Caco-2 (cell line): Measurements from ENCODE around the gene PACSIN2. TPM values are rescaled to one million over a fixed set of nuclear protein-coding genes. Genes with fewer than 3 reads are reported as not detected.

Source experiments
- BruUV-seq: library from RNA; stranded (reverse); fragments of 400-500 nt; replicated peaks from 2 replicates; lab custom pipeline; 2021; lab: Mats Ljungman, UMichigan
- CTCF ChIA-PET: fragments of 300-600 bp; sonication (Branson Sonifier 250); formaldehyde crosslinking; loops from one replicate; lab custom pipeline; 2022; ENCODE audit warnings: antibody characterized with exemption; lab: Charles Lee
- POLR2A ChIA-PET: fragments of 300-600 bp; sonication (Branson Sonifier 250); formaldehyde crosslinking; loops from one replicate; lab custom pipeline; 2022; ENCODE audit warnings: antibody characterized with exemption; lab: Charles Lee
- DNase-seq, 2 experiments: peaks; one replicate each; pipeline versions ENCODE4 v3.0.0 to v3.0.0-alpha.2; 2020 to 2022
- H3K27me3 ChIP-seq: replicated peaks from 2 replicates; pipeline ENCODE4 v1.6.0; 2011; ENCODE audit warnings: low read length; ENCODE audit not compliant: control insufficient read depth, insufficient read depth
- H3K36me3 ChIP-seq: 2 replicates; pipeline ENCODE4 v1.5.1; 2011; ENCODE audit warnings: low read length; ENCODE audit not compliant: control insufficient read depth, insufficient read depth
- H3K4me1 ChIP-seq: fragments of 250-450 bp; sonication (Bioruptor Pico); 2 replicates; pipeline ENCODE4 v1.5.1; 2020; ENCODE audit warnings: mild to moderate bottlenecking
- H3K4me3 ChIP-seq: 2 replicates; pipeline ENCODE4 v1.5.1; 2011; ENCODE audit warnings: low read depth, mild to moderate bottlenecking, control low read depth, low read length
- H3K9me3 ChIP-seq: fragments of 250-450 bp; sonication (Bioruptor Pico); 2 replicates; pipeline ENCODE4 v1.5.1; 2020; ENCODE audit warnings: mild to moderate bottlenecking, moderate library complexity
- H3K27ac Mint-ChIP-seq: one replicate; pipeline ENCODE4 v1.8.0; 2022; ENCODE audit warnings: mixed read lengths; ENCODE audit not compliant: unreplicated experiment
- H3K27me3 Mint-ChIP-seq: one replicate; pipeline ENCODE4 v1.8.0; 2022; ENCODE audit warnings: mixed read lengths; ENCODE audit not compliant: insufficient read depth, unreplicated experiment
- H3K36me3 Mint-ChIP-seq: one replicate; pipeline ENCODE4 v1.8.0; 2022; ENCODE audit warnings: mild to moderate bottlenecking, mixed read lengths; ENCODE audit not compliant: insufficient read depth, unreplicated experiment
- H3K4me1 Mint-ChIP-seq: one replicate; pipeline ENCODE4 v1.8.0; 2022; ENCODE audit warnings: low read depth, mixed read lengths; ENCODE audit not compliant: unreplicated experiment
- H3K4me3 Mint-ChIP-seq: one replicate; pipeline ENCODE4 v1.8.0; 2022; ENCODE audit warnings: mild to moderate bottlenecking, moderate library complexity, mixed read lengths; ENCODE audit not compliant: unreplicated experiment
- H3K9me3 Mint-ChIP-seq: one replicate; pipeline ENCODE4 v1.8.0; 2022; ENCODE audit warnings: mixed read lengths; ENCODE audit not compliant: unreplicated experiment
- intact Hi-C: fragments of 100-400 bp; cut with micrococcal nuclease; formaldehyde crosslinking; loops from one replicate; pipeline ENCODE4 v1.10.0; 2022; ENCODE audit not compliant: unreplicated experiment
- total RNA-seq: library from RNA; stranded (reverse); gene quantifications from 2 replicates; pipeline ENCODE4 v1.2.3, GENCODE V29; 2022
- TF ChIP-seq, protein P1 (sequence below), 2 experiments: fragments of 200-600 bp in 1 of 2; IDR thresholded peaks; 1 replicate in 1 of 2; 2 replicates in 1 of 2; pipeline versions ENCODE4 v1.5.1 to v1.8.0; 2011 to 2022; ENCODE audit warnings: antibody characterized with exemption in 1 of 2, control low read depth in 1 of 2, inconsistent platforms in 1 of 2, low read depth in 1 of 2, low read length in 1 of 2, mild to moderate bottlenecking in 1 of 2, moderate library complexity in 1 of 2; ENCODE audit not compliant: insufficient read depth in 1 of 2, severe bottlenecking in 1 of 2, unreplicated experiment in 1 of 2

PACSIN2 gene
- total RNA-seq, 1 experiment from 2014 or later = 122 TPM

DNA sequence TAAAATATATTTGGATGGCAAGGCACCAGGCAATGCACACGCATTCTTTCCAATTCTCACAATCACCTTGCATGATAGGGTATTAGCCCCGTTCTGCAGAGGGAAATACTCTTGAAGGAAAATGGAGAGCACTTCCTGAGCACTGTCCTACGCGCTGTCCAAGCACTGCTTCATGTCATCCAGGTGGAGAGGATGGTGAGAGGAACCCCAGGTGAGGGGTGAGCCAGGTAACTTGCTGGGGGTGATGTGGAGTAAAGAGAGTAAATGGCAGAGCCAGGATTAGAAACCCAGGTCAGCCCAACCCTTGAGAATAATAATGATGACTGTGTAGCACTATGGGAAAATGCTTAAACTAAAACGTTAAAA is 711 bp upstream of the PACSIN2 start:
- ChIA-PET CTCF (interaction anchor here (0.6 to 1.3 kb wide), 2 partner anchors 18 to 107 kb away, joined by 6 to 7 read pairs; no protein-coding TSS in a partner anchor), POLR2A (interaction anchor here (0.6 to 3.1 kb wide), 10 partner anchors 8 to 159 kb away, joined by 3 to 48 read pairs (median 4); no protein-coding TSS in a partner anchor)
- no peaks in the 10 kb centered on the region for H3K27me3 ChIP-seq
- Mint-ChIP-seq H3K4me3 (peak overlapping the region; percentile 95), H3K4me1 (peaks cover 26% of the 10 kb centered on the region), H3K27ac (peak overlapping the region; percentile 96), H3K9me3 (no peaks in the 10 kb centered on the region), H3K27me3 (no peaks in the 10 kb centered on the region), H3K36me3 (peaks cover 42% of the 10 kb centered on the region)
- no peaks in the 10 kb centered on the region for H3K9me3 ChIP-seq
- H3K36me3 ChIP-seq = no peaks in the 10 kb centered on the region; the same call in 1 of the 2 replicates
- peak overlapping the region; percentile 72 for H3K4me3 ChIP-seq
- DNase-seq = no peak
- BruUV-seq = TSS peak; percentile 93
- H3K4me1 ChIP-seq = peaks cover 53% of the 10 kb centered on the region
- TF ChIP-seq, protein P1, sequence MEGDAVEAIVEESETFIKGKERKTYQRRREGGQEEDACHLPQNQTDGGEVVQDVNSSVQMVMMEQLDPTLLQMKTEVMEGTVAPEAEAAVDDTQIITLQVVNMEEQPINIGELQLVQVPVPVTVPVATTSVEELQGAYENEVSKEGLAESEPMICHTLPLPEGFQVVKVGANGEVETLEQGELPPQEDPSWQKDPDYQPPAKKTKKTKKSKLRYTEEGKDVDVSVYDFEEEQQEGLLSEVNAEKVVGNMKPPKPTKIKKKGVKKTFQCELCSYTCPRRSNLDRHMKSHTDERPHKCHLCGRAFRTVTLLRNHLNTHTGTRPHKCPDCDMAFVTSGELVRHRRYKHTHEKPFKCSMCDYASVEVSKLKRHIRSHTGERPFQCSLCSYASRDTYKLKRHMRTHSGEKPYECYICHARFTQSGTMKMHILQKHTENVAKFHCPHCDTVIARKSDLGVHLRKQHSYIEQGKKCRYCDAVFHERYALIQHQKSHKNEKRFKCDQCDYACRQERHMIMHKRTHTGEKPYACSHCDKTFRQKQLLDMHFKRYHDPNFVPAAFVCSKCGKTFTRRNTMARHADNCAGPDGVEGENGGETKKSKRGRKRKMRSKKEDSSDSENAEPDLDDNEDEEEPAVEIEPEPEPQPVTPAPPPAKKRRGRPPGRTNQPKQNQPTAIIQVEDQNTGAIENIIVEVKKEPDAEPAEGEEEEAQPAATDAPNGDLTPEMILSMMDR (IDR thresholded peaks at IDR 0.05; ENCODE audit: insufficient read depth in 1 of 2, low read depth in 1 of 2, low read length in 1 of 2, severe bottlenecking in 1 of 2, unreplicated experiment in 1 of 2) = no peak
- intact Hi-C loops = loop anchor here (5.0 to 10.0 kb wide), 2 partner anchors 61 to 77 kb away; no protein-coding TSS in a partner anchor

DNA sequence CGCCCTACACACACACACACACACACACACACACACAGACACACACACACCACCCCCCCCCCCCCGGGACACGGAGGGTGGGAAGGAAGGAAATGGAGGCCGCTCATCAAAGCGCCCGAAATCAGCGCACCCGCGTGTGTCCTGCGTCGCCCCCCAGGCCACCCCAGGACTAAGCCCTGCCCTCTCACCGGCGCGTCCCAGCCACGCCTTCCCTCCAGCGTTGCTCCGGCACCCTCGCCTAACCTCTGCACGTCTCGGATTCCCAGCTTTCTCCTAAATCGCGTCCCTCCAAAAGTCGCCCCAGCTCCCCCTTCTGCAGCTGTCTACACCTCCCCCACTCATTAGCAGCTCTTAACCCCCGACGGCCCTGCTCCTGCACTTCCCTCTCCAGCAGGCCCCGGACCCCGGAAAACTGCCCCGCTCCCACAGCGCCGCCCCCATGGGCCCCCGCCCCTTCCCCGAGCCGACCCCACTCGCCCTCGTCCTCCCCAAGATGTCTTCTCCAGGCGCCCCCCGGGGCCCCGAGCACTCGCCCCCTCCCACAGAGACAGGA is 557 bp downstream of the PACSIN2 start:
- intact Hi-C loops = loop anchor here (10.0 kb wide), 1 partner anchor 60 kb away; no protein-coding TSS in a partner anchor
- ChIA-PET CTCF (interaction anchor here (0.6 to 1.5 kb wide), 5 partner anchors 10 to 147 kb away, joined by 3 to 9 read pairs (median 5); no protein-coding TSS in a partner anchor), POLR2A (interaction anchor here (0.6 to 3.1 kb wide), 9 partner anchors 10 to 360 kb away, joined by 3 to 48 read pairs (median 4); no protein-coding TSS in a partner anchor)

More for the DNA sequence above, 557 bp downstream of the PACSIN2 start:
- DNase-seq = peak; percentile 52 to 60
- no peaks in the 10 kb centered on the region for H3K9me3 Mint-ChIP-seq
- no peaks in the 10 kb centered on the region; the same call in 1 of the 2 replicates for H3K36me3 ChIP-seq
- BruUV-seq = no TSS peak
- peaks cover 46% of the 10 kb centered on the region for H3K36me3 Mint-ChIP-seq
- H3K4me1 ChIP-seq = peaks cover 53% of the 10 kb centered on the region
- H3K4me3 ChIP-seq = peak overlapping the region; percentile 83
- H3K27me3 ChIP-seq = no peaks in the 10 kb centered on the region
- peaks cover 26% of the 10 kb centered on the region for H3K4me1 Mint-ChIP-seq
- no peaks in the 10 kb centered on the region for H3K27me3 Mint-ChIP-seq
- TF ChIP-seq, protein P1 (IDR thresholded peaks at IDR 0.05; ENCODE audit: insufficient read depth in 1 of 2, low read depth in 1 of 2, low read length in 1 of 2, severe bottlenecking in 1 of 2, unreplicated experiment in 1 of 2) = no peak
- no peaks in the 10 kb centered on the region for H3K9me3 ChIP-seq
- peak overlapping the region; percentile 95 for H3K4me3 Mint-ChIP-seq
- peak overlapping the region; percentile 96 for H3K27ac Mint-ChIP-seq
